SU-DHL-6 (cell line): ENCODE results near the gene DET1.

Experiments used
- H2AFZ ChIP-seq: fragments of 200-600 bp; sonication (generic); 2 replicates; pipeline ENCODE4 v1.6.1; 2014; ENCODE audit warnings: low read depth, mild to moderate bottlenecking, moderate library complexity, mixed read lengths, antibody characterized with exemption, low read length; ENCODE audit not compliant: severe bottlenecking
- H3F3A ChIP-seq: fragments of 200-600 bp; shearing (Covaris generic); 2 replicates; pipeline ENCODE4 v1.6.0; 2016; ENCODE audit warnings: antibody characterized with exemption, mild to moderate bottlenecking; ENCODE audit not compliant: insufficient read depth
- H3K27ac ChIP-seq: fragments of 200-600 bp; sonication (generic); 2 replicates; pipeline ENCODE4 v1.5.1; 2016; ENCODE audit warnings: low read depth, mild to moderate bottlenecking, low read length, moderate library complexity, mixed read lengths
- H3K27me3 ChIP-seq: fragments of 200-600 bp; sonication (generic), shearing (Covaris generic); 2 replicates; pipeline ENCODE4 v1.6.0; 2014; ENCODE audit warnings: mild to moderate bottlenecking, low read length
- H3K36me3 ChIP-seq: fragments of 200-600 bp; sonication (generic); 2 replicates; pipeline ENCODE4 v1.6.1; 2014; ENCODE audit warnings: mild to moderate bottlenecking, low read length, mixed read lengths
- H3K4me2 ChIP-seq: fragments of 300-600, 200-600 bp; shearing (Covaris generic), sonication (generic); 2 replicates; pipeline ENCODE4 v1.6.0; 2014; ENCODE audit warnings: low read length, low read depth, mild to moderate bottlenecking; ENCODE audit not compliant: poor library complexity, severe bottlenecking
- H3K4me3 ChIP-seq: fragments of 200-600 bp; sonication (generic); 2 replicates; pipeline ENCODE4 v1.5.1; 2014; ENCODE audit warnings: antibody characterized with exemption, low read length, mild to moderate bottlenecking, mixed read lengths; ENCODE audit not compliant: insufficient read depth, poor library complexity, severe bottlenecking
- H3K79me2 ChIP-seq: fragments of 200-600 bp; sonication (generic); 2 replicates; pipeline ENCODE4 v1.6.1; 2014; ENCODE audit warnings: mild to moderate bottlenecking, low read length, moderate library complexity; ENCODE audit not compliant: insufficient read depth
- H3K9ac ChIP-seq: fragments of 200-600 bp; sonication (generic); 2 replicates; pipeline ENCODE4 v1.7.0; 2014; ENCODE audit warnings: mild to moderate bottlenecking, low read length
- H3K9me2 ChIP-seq: fragments of 200-600 bp; sonication (generic); replicated peaks from 2 replicates; pipeline ENCODE4 v1.6.1; 2014; ENCODE audit warnings: low read length; ENCODE audit not compliant: insufficient read depth
- H3K9me3 ChIP-seq: fragments of 200-600 bp; sonication (generic); 2 replicates; pipeline ENCODE4 v1.6.1; 2014; ENCODE audit warnings: low read length, mixed read lengths; ENCODE audit not compliant: insufficient read depth
- H4K20me1 ChIP-seq: fragments of 200-600 bp; sonication (generic); 2 replicates; pipeline ENCODE4 v1.6.1; 2014; ENCODE audit warnings: low read depth, mild to moderate bottlenecking, antibody characterized with exemption, low read length, moderate library complexity, mixed read lengths
- CTCF ChIP-seq: fragments of 200-600 bp; sonication (generic); IDR thresholded peaks from one replicate; pipeline ENCODE4 v1.5.1; 2017; ENCODE audit warnings: antibody characterized with exemption, mild to moderate bottlenecking, low read length, moderate library complexity; ENCODE audit not compliant: insufficient read depth, poor library complexity, severe bottlenecking
- EZH2phosphoT487 ChIP-seq: fragments of 200-600 bp; sonication (generic), shearing (Covaris generic); conservative IDR thresholded peaks from 2 replicates; pipeline ENCODE4 v1.6.1; 2018; ENCODE audit warnings: mild to moderate bottlenecking, antibody characterized with exemption, low read length, moderate library complexity, mixed read lengths

Gene DET1

GRCh38 chr15:88490036-88490435 is 56.4 kb downstream of the DET1 start:
- no peak overlapping the region for H3K4me2 ChIP-seq
- no peaks in the 10 kb centered on the region for H3K9me2 ChIP-seq
- no peaks in the 10 kb centered on the region for H4K20me1 ChIP-seq
- TF ChIP-seq CTCF (no peak), EZH2phosphoT487 (no peak)
- no peaks in the 10 kb centered on the region for H3K79me2 ChIP-seq
- no peaks in the 10 kb centered on the region for H3K9me3 ChIP-seq
- H3K27me3 ChIP-seq, result no peaks in the 10 kb centered on the region
- no peak overlapping the region for H3K27ac ChIP-seq
- no peak overlapping the region for H3K9ac ChIP-seq
- H3F3A ChIP-seq, result no peaks in the 10 kb centered on the region
- H3K36me3 ChIP-seq, result no peaks in the 10 kb centered on the region
- H2AFZ ChIP-seq, result no peak overlapping the region
- H3K4me3 ChIP-seq, result no peak overlapping the region

- no peak for TF ChIP-seq CTCF
- TF ChIP-seq EZH2phosphoT487, result no peak
- H3K9ac ChIP-seq, result no peak overlapping the region
- H3K27me3 ChIP-seq, result no peaks in the 10 kb centered on the region
- no peaks in the 10 kb centered on the region for H3F3A ChIP-seq
- no peaks in the 10 kb centered on the region for H3K9me3 ChIP-seq
- no peaks in the 10 kb centered on the region for H4K20me1 ChIP-seq
- no peaks in the 10 kb centered on the region for H3K9me2 ChIP-seq
- H3K36me3 ChIP-seq, result no peaks in the 10 kb centered on the region
- H3K79me2 ChIP-seq, result no peaks in the 10 kb centered on the region
- no peak overlapping the region for H3K4me2 ChIP-seq
- no peak overlapping the region for H3K27ac ChIP-seq
- no peak overlapping the region for H2AFZ ChIP-seq
- H3K4me3 ChIP-seq, result no peak overlapping the region
Observed at GRCh38 chr15:88489321-88489720, 57.2 kb downstream of the DET1 start.

- Histone ChIP-seq H3K36me3 (no peaks in the 10 kb centered on the region), H3K79me2 (no peaks in the 10 kb centered on the region), H3K9ac (no peak overlapping the region), H2AFZ (no peak overlapping the region), H3K27me3 (no peaks in the 10 kb centered on the region), H3F3A (no peaks in the 10 kb centered on the region), H3K27ac (no peak overlapping the region), H3K4me3 (no peak overlapping the region), H3K9me2 (no peaks in the 10 kb centered on the region), H3K9me3 (no peaks in the 10 kb centered on the region), H3K4me2 (no peak overlapping the region), H4K20me1 (no peaks in the 10 kb centered on the region)
- TF ChIP-seq EZH2phosphoT487 (no peak), CTCF (no peak)
Observed at GRCh38 chr15:88487796-88488523, 58.5 kb downstream of the DET1 start.
